Mammary epithelial cell (primary cell): Measurements from ENCODE around the gene TNNC1.

Experiments used
- EZH2 ChIP-seq: IDR thresholded peaks from 2 replicates; pipeline ENCODE4 v1.6.1; 2012; ENCODE audit warnings: low read length, inconsistent platforms, borderline replicate concordance
- TF ChIP-seq, protein P1 (sequence below), 2 donors: IDR thresholded peaks in 1 of 2; conservative IDR thresholded peaks in 1 of 2; 2 replicates each; pipeline ENCODE4 v1.5.1; 2011 to 2012; ENCODE audit warnings: inconsistent platforms in 2 of 2, low read length in 2 of 2, mild to moderate bottlenecking in 2 of 2, control low read depth in 1 of 2, low read depth in 1 of 2; ENCODE audit not compliant: insufficient read depth in 1 of 2; ENCODE audit errors: extremely low read depth in 1 of 2

DNA sequence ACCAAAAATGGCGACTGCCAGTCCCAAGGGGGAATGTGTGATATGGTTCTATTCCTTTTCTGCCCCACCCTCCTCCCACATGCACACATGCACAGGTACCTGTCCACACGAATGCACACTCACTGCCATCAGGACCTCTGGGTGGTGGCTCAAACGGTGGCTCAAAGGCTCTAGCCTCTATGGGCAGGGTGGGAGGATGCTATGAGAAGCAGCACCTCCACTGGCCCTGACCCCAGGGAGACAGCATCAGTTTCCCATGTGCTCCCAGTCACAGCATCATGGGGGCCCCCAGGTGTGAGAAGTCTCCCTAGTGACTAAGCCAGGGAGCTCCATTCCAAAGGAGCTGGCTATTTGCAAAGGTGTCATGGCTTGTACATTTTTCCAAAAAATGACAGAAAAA is 24.8 kb downstream of the TNNC1 start:
- no peak for TF ChIP-seq EZH2
- TF ChIP-seq, protein P1, sequence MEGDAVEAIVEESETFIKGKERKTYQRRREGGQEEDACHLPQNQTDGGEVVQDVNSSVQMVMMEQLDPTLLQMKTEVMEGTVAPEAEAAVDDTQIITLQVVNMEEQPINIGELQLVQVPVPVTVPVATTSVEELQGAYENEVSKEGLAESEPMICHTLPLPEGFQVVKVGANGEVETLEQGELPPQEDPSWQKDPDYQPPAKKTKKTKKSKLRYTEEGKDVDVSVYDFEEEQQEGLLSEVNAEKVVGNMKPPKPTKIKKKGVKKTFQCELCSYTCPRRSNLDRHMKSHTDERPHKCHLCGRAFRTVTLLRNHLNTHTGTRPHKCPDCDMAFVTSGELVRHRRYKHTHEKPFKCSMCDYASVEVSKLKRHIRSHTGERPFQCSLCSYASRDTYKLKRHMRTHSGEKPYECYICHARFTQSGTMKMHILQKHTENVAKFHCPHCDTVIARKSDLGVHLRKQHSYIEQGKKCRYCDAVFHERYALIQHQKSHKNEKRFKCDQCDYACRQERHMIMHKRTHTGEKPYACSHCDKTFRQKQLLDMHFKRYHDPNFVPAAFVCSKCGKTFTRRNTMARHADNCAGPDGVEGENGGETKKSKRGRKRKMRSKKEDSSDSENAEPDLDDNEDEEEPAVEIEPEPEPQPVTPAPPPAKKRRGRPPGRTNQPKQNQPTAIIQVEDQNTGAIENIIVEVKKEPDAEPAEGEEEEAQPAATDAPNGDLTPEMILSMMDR (conservative IDR thresholded peaks at IDR 0.05 in 1 of 2, IDR thresholded peaks at IDR 0.05 in 1 of 2; ENCODE audit: extremely low read depth in 1 of 2, insufficient read depth in 1 of 2, low read depth in 1 of 2, low read length in 2 of 2), result no peak
